Camera-type eye (tissue), 1 donor: ENCODE results near the gene EVA1A. TPM values are rescaled to one million over a fixed set of nuclear protein-coding genes. Genes with fewer than 3 reads are reported as not detected.

Experiments
- total RNA-seq: library from RNA; depleted of rRNA; stranded (reverse); fragments of >200 nt; gene quantifications from one replicate; pipeline ENCODE4 v1.2.3, GENCODE V29; 2014

Gene EVA1A
- total RNA-seq = 13.2 TPM

GRCh38 chr2:75560768-75561565 lies at the start of gene EVA1A:
TSS of gene EVA1A (minus strand) at chr2:75560939. CDS start at chr2:75518140, 42,799 bp downstream.

Other genes with a start within 250 kb of the EVA1A start
- gene MRPL19, start 85.8 kb upstream of the EVA1A start, total RNA-seq = 60.4 TPM
- gene GCFC2, start 150.0 kb upstream of the EVA1A start, total RNA-seq = 39.9 TPM